GM19438 (cell line): Measurements from ENCODE around the gene CDK12.

Source experiments
- ATAC-seq: cut with Tn5 transposase; IDR thresholded peaks from one replicate; pipeline ENCODE4 v1.9.1; 2021; ENCODE audit warnings: low read depth; ENCODE audit not compliant: unreplicated experiment

Gene CDK12

GRCh38 chr17:39579318-39580081 lies 118.2 kb downstream of the CDK12 start:
- ATAC-seq: no peak

GRCh38 chr17:39580082-39580468 lies 118.8 kb downstream of the CDK12 start:
- no peak for ATAC-seq

- ATAC-seq: no peak
Observed at GRCh38 chr17:39581071-39581758, 119.9 kb downstream of the CDK12 start.

DNA sequence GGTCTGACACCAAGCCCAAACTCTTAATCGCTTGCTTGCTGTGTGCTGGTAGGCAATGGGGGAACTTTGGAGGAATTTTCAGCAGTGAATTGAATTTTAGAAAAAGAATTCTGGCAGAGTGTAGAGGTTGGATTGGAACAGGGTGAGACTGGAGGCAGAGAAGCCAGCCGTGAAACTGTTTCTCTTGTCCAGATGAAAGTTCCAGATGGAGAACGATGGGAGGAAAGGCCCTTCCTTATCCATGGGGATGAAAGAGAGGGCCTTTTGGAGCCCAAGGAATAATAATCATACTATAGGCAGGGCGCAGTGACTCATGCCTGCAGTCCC lies 120.4 kb downstream of the CDK12 start:
- no peak for ATAC-seq

DNA sequence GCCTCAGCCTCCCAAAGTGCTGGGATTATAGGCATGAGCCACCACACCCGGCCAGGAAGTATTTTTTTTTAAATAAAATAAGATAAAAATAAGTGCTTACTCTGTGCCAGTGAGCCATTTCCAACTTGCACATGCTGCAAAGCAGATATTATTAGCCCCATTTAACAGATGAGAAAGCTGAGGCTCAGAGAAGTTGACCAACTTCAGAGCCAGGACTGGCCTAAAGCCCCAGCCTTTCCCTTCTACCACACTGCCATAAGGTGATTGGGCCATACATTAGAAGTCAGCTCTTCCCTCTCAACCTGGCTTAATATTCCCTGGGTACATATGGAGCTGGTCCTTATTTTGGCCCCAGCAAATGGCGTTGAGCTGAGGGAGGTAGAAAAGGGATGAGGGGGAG lies 121.4 kb downstream of the CDK12 start:
- no peak for ATAC-seq
